PC-3 (cell line): ENCODE results near the gene EIF2A.

ENCODE experiments used
- CTCF ChIP-seq: fragments of 300-600 bp; sonication (generic); conservative IDR thresholded peaks from 2 replicates; pipeline ENCODE4 v1.5.1; 2017; ENCODE audit warnings: antibody characterized with exemption, low read depth, mild to moderate bottlenecking, low read length
- EZH2 ChIP-seq: fragments of 300-600 bp; sonication (generic); IDR thresholded peaks from one replicate; pipeline ENCODE4 v1.6.1; 2017; ENCODE audit warnings: antibody characterized with exemption, mild to moderate bottlenecking, low read length; ENCODE audit not compliant: unreplicated experiment
- EZH2phosphoT487 ChIP-seq: fragments of 300-600 bp; sonication (generic); IDR thresholded peaks from 2 replicates; pipeline ENCODE4 v1.6.1; 2018; ENCODE audit warnings: mild to moderate bottlenecking, antibody characterized with exemption, low read length, borderline replicate concordance

- TF ChIP-seq CTCF (no peak), EZH2 (no peak), EZH2phosphoT487 (no peak)
Measured at GRCh38 chr3:150545419-150546225, 965 bp upstream of the EIF2A start.
